DMS153 (cell line): ENCODE results near the gene ZEB1.
"Not testable (repeated sequence)": the region's sequence is repeated elsewhere in the genome, so short reads cannot be mapped to it uniquely, and the experiment has no call there.

ENCODE experiments used
- DNase-seq: peaks from one replicate; lab custom pipeline; 2025; lab: John Stamatoyannopoulos, UW

ZEB1 gene

DNA sequence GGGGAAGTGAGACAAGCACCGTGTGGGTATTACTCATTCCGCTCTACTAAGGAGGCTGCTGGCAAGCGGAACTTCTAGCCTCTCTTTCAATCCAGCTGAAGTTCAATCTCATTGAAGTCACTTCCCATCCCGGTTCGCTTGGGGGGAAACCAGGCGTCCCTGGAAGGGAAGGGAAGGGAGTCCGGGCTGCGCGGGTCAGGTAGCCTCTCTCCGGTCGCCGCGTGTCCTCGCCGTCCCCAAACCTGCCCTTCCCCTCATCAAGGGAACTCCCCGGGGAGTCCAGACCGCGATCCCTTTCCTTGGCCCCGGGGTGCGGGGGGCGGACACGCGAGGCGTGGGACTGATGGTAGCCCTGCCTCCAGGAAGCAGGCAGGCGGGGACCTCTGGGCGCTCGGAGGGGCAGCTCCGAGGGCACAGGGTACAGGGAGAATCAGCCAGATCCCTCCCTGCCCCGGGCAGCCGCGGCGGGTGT, 598 bp upstream of the ZEB1 start:
- DNase-seq = no peak

DNA sequence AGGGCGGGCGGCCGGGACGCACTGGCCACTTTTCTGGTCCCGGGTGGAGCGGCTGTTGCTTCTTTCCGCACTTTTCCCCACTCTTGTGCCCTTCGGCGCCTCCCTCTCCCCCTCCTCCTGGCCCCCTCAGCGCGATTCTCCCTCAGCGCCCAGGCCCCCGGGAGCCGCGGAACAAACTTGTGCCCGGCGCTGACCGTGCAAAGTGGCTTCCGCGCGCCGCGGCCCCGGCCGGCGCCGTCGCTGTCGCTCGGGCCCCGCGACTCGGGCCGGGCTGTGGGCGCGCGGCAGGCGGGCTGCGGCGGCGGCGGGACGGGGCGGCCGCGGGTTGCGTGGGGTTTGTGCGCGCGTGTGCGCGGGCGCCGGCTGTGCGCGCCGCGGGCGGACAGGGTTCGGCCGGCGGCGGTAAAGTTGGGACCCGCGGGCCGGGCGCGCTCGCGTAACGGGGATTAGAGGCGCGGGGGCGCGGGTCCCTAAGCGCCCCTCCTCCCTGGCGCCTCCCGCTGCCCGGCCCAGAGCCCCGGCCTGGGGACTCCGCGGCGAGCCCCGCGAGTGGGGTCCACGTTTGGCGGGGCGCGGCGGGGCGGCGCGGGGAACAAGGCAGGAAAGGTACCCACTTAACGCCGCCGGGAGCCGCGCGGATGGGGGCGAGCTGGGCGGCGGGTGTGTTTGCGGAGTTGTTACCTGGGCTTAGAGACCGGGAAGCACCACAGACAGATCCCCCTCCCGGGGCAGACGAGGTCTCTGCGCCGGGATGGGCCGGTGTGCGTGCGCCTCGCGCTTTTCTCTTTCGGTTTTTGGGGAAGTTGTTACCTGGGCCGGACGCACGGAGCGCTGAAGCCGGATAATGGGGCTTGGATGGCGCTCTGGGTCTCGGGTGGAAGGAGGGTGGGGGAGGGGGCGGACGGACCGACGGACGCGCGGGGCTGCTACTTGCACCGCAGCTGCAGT, 860 bp downstream of the ZEB1 start:
- no peak for DNase-seq

DNA sequence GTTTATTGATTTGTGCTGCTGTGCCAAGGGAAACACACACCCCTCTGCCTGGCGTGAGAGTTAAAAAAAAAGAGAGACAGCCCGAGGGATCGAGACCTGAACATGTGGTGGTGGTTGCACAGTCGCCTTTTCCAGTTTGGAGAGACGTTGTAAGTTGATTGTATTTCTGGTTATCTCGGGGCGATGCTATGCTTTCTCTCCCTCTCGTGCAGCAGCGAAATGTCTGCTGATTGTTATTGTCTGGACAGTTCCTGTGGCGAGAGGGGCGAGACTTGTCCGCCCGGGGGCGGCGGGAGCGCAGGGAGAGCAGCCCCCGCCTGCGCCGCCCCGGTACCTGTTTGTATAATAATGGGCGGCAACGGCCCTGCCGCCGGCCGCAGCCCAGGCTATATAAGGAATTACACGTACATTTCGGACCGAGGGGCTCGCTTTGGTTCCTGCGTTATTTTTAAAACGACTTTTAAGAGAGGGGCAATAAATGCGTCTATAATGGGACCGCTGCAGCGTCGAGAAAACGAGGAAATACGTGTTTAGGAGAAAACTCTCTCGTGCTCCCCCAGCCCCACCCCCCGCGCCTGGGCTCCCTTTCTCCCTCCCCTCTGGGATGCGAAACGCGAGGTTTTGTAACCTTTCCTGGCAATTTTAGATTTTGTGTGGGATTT, 1.7 kb downstream of the ZEB1 start:
- no peak for DNase-seq

DNA sequence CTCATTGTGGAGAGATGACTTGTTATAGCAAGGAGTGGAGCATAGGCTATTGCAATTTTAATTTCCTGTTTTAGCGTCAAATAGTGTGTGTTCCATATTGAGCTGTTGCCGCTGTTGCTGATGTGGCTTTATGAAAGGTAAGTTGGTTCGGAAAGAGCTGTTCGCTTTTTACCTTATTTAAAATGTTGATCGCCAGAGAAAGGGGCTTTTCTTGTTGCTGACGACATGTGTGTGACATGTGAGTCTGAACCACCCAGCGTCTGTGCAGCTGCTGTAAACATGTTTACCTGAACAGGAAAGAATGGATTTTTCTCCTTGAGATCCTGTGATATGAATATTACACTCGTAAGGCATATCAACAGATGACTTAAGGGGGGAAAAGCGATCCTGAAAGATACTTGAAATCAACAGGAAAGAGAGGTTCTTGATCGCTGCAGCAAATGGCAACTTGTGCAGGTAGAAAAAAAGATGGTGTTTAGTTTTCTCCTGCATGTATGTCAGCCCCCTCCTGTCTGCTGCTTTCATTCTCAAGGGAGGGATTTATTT, 2.5 kb downstream of the ZEB1 start:
- DNase-seq = no peak

DNA sequence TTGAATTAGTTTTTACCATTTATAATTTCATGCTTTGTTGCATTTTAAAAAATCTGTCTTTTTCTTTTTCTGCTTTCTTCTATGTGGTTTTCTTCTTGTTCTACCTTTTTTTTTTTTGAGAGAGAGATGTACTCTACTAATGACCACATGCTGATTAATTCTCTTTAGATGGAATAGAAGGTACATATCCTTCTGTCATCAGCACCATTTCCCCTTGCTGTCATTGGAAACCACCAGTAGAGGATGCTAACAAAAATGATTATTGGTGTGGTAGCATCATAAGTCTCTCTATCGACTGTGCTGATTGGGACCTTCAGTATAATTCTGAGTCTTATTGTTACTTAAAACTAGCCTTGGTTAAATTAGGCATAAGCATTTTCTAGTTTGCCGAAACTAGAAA, 3.6 kb downstream of the ZEB1 start:
- DNase-seq = peak; percentile 10

DNA sequence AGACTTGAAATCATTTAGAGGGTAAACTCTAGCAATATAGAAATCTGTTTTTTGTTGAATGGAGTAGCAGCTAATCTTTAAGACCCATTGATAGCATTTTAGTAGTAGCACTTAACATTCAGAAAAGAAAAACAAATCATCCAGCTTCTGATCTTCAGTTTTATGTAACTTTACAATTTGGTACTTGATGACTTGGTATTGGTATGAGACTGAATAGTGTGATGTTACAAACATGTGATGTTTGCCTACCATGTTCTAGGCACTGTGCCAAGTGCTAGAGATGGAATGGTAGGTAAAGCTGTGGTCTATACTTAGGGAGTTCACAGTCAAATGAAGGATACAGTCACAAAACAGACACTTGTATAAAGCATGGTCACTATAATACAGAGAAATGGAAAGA, 21.3 kb downstream of the ZEB1 start:
- peak; percentile 55 for DNase-seq

DNA sequence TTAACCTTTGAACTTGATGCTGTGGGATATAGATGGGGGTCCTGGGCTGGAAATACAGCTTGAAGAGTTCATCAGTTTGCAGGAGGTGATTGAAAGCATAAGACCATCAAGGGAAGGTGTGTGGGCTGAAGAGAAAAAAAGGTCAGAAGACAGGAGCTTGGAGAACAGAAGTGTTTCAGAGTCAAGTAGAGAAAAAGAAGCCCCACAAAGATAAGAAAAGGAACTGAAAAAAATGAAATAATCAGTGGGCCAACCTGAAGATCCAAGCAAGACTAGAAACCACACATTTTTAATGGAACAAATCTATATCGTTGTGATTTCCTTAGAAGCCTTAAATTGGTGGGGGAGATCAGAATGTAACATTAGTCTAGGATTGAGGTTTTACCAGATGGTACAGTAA, 22.5 kb downstream of the ZEB1 start:
- DNase-seq = no peak

DNA sequence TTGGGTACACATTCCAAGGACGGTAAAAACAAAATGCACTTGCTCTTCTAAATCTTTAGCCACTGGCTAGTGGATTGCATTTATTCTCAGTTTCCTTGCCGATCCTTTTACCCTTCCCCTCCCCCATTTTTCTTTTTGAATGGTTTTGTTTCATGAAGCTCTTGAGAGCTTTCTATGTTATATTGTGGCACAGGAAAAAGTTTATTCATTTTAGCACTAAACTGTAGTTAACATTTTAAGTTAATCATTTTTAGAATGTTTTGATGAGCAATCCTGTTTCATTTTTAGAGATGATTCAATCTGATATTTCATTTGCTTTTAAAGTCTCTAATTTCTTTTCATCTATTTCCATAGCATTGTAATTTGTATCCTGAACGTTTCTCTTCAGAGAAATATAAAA, 24.0 kb downstream of the ZEB1 start:
- no peak for DNase-seq

DNA sequence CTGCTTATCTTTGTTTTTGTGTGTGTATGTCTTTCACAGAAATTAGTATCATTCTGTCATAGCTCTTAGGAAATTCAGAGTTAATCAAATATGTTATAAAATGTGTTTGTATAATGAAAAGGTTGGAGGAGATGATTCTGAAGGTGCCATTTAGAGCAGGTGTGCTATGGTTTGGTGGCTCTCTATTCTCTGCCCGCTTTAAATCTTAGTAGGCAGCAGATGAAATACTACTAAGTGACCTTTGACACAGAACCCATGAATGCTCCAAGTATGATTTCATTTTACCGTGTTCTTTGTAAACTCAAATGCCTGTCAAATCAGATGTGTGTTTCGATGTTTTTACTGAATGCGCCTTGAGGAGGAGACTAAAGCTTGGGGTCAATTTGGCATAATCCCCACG, 24.5 kb downstream of the ZEB1 start:
- DNase-seq = no peak

DNA sequence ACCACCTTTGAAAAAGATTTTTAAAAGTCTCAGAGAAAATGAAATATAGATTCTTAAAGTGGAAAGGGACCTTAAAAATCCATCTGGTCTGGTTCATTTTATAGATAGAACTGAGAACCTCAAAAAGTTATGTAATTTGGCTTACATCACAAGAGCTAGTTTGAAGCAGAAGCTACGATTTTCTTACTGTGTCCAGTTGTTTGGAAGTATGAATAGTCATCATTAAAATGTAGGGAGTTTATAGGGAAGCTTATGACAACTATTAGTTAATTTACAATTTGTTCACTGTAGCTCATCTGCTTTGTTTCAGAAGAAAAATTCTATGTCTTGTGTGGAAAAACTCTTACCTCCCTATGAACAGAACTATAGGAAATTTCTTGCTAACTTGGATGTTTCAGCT, 26.9 kb downstream of the ZEB1 start:
- no peak for DNase-seq

DNA sequence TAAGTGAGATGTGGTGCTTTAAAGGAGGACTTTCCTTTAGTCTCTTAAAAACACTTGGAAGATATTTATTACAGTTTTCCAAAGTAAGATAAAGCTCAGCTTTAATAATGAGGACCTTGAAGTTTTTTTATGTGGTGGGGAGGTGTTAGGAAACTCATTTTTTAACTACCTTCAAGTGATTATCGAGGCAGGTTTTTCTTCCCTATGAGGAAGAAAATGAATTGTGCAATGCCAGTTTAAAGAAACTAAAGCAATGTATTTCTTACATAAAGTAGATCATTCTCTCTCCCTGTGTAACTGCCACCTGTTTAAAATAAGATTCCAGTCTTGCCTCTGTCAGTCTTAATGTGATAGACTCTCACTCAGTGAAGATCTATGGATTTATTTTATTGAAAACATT, 27.9 kb downstream of the ZEB1 start:
- DNase-seq = no peak

DNA sequence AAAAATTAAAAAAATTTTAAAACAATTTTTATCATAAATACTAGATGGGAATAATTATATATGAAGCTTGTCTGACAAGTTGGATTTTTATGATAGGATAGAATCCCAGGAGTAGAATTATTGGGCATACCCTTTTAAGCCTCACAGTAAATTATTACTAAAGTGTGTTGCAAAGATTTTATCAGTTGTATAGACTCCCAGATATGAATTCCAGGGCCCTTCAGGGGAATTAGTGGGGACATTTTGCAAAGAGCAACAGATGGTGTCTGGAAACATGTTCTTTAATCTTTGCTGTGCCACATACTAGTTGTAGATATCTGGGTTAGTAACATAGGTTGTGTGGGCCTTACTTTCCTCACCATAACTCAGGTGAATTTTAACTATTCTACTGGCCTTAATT, 28.7 kb downstream of the ZEB1 start:
- no peak for DNase-seq

DNA sequence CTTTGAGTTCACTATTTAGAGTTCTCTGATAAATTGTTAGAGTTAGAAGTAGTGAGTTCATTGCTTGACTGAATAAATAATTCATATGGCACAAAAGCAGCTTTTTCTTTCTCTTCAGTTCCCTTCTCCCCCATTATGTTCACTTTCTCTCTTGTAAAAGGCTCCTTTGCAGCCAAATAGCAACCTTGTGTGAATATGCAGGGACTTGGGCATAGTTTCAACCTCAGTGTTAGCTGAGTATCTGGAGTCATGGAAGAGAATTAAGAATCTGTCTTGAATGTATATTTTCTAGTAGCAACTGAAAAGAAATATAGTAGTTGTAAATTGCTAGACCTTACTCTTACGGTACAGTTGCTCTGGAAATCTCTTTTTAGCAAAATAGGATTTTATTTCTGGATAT, 31.9 kb downstream of the ZEB1 start:
- no peak for DNase-seq

DNA sequence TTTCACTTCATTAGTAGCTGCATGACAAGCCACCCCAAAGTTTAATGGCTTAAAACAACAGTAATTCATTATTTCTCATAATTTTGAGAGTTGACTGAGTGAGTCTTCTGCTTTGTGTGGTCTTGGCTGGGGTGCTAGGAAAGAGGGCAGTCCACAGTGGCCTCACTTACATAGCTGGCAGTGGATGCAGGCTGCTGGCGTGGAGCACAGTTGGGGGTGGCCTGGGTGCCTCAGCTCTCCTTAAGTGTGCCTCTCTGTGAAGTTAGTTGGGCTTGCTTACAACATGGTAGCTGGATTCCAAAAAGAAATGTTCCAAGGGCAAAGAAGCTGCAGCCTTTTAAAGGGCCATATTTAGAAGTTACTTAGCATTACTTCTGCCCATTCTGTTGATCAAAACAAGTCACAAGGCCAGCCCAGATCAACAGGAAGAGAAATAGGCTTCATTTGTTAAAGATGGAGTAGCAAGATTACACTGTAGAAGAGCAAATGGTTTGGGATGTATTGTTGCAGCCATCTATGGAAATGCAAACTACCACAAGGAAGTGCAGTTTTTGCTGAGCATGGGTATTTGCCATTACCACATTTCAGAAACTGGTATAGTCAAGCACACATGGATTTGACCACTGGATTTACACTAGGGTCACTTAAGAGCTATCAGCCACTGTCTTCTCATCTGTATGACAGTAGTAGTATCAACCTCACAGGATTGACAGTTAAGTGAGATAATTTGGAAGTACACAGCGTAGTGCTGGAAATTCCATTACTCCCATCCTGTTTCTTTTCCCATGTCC, 33.6 kb downstream of the ZEB1 start:
- DNase-seq = no peak

DNA sequence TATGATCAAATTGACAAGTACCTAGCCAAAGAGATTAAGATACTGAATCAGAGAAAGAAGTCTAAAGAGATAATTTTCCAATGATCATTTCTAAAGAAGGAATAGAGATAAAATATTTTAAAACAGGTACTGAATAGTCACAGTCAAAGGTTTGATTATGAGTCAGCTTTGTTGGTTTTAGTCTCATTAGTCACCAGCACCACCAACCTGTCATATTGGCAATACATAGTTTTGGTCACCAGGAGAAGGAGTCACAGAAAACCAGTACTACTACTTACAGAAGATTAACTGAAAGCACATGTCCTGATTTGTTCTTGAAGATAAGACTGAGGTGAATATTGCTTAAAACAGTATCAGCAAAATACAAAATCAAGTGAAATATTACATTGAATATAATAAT, 34.6 kb downstream of the ZEB1 start:
- no peak for DNase-seq

DNA sequence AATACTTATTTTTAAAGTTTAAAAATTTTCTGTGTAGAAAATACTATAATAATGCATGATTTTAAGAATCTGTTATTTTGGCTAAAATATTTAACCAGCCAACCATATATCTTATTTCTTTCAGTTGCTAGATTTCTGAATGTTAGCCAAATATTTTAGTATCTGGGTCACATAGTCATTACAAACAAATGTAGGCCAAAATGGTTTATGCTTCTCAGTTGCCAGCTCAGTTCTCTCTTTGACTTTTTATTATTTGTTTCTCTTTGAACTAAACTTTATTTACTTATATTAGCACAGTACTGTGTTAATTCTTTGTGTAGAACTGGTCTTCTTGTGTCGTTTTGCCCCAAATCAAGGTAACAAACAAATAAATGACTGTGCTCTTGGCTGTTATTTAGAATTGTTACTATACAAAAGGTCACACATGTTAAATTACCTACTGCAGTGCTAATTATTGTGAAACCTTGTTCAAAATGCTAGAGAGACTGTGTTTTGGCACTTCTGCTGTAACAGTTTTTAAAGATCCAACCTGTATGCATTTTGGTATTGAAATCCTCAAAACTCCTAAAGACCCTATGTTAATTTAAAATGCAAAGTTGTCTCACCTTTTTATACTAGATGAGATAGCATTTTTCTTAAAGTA, 39.8 kb downstream of the ZEB1 start:
- DNase-seq = no peak

DNA sequence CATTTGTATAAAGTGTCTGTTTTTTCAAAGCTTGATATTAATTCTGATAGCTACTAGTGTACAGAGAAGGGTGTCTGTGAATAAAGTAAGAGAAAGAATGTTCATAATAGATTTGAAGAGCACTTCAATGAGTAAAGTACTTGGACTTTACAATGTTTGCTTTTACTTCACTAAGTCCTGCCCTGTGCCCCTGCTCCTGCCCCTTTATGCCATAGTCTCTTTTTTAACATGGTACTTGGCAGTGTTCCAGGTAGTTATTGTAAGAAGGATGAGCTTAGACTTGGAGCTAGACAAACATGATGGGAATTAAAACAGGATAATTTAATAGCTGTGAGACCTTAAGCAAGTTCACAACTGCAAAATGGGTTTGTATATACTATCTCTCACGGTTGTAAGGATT, 41.0 kb downstream of the ZEB1 start:
- DNase-seq = peak; percentile 38

DNA sequence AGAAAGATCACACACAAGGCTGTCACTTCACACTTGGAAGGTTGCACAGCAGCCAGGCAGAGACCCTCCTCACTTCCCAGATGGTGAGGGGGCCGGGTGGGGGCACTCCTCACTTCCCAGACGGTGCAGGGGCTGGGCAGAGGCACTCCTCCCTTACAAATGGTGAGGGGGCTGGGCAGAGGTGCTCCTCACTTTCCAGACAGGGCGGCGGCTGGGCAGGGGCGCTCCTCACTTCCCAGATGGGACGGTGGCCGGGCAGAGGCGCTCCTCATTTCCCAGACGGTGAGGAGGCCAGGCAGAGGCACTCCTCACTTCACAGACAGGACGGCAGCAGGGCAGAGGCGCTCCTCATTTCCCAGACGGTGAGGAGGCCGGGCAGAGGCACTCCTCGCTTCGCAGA, 42.5 kb downstream of the ZEB1 start:
- not testable (repeated sequence) for DNase-seq

DNA sequence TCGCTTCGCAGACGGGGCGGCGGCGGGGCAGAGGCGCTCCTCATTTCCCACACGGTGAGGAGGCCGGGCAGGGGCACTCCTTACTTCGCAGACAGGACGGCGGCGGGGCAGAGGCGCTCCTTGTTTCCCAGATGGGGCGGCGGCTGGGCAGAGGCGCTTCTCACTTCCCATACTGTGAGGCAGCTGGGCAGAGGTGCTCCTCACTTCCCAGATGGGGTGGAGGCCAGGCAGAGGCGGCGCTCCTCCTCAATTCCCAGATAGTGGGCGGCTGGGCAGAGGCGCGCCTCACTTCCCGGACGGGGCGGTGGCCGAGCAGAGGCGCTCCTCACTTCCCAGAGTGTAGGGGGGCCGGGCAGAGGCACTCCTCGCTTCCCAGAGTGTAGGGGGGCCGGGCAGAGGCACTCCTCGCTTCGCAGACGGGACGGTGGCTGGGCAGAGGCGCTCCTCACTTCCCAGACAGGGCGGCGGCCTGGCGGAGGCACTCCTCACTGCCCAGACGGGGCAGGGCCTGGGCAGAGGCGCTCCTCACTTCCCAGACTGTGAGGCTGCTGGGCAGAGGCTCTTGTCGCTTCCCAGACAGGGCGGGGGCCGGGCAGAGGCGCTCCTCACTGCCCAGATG, 43.1 kb downstream of the ZEB1 start:
- no peak for DNase-seq

DNA sequence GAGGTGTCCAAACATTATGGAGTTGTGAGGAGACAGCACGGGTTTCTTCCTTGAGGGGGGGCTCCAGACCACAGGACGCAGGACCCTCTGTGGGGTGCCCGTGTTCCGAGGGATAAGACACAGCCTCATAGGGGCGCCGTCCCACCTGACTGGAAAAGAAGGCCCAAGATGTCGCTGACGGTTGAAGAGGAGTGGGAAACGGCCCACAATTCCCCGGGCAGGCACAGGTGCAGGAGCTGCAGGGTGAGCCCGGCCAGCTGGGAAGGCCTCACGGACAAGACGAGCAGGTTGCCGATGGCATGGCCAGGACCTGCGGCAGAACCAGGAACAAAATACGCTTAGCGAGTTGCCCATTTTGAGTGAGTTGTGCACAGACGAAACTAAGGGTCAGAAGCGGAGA, 44.7 kb downstream of the ZEB1 start:
- DNase-seq = not testable (repeated sequence)

DNA sequence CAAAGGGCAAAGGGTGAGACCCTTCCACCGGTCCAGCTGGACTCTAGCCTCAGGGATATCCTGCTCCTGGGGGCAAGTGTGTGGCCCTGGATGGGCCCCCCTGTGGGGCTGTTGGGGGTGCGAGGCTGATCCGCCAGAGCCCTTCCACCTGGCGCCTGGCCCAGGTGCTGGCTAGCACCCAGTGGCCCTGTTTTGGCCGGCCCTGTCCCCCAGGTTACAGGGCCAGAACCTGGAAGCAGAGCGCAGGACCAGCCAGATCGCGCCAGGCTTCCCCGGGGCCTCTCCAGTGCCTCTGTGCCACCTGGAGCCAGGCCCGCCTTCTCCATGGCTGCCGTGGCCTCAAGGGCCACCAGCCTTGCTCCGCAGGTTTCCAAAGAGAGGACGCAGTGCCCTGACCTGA, 45.2 kb downstream of the ZEB1 start:
- not testable (repeated sequence) for DNase-seq
